Right renal pelvis (tissue), 4 donors: ENCODE measurements around the gene TNIP1. TPM values are rescaled to one million over a fixed set of nuclear protein-coding genes. Genes with fewer than 3 reads are reported as not detected.

Source experiments
- DNase-seq, 4 donors: peaks; one replicate each; pipeline ENCODE4 v3.0.0-alpha.2; 2013; ENCODE audit warnings: low read depth in 4 of 4, low spot score in 3 of 4, missing footprints in 1 of 4
- polyA plus RNA-seq, 4 donors: library from polyadenylated mRNA; unstranded; fragments of 120-200 nt; gene quantifications; one replicate each; pipeline ENCODE4 v1.2.1, GENCODE V29; 2013; ENCODE audit not compliant: insufficient read length in 4 of 4

TNIP1 gene
- polyA plus RNA-seq, 4 donors, result 62.1 to 75.7 (median 67.6) TPM

DNA sequence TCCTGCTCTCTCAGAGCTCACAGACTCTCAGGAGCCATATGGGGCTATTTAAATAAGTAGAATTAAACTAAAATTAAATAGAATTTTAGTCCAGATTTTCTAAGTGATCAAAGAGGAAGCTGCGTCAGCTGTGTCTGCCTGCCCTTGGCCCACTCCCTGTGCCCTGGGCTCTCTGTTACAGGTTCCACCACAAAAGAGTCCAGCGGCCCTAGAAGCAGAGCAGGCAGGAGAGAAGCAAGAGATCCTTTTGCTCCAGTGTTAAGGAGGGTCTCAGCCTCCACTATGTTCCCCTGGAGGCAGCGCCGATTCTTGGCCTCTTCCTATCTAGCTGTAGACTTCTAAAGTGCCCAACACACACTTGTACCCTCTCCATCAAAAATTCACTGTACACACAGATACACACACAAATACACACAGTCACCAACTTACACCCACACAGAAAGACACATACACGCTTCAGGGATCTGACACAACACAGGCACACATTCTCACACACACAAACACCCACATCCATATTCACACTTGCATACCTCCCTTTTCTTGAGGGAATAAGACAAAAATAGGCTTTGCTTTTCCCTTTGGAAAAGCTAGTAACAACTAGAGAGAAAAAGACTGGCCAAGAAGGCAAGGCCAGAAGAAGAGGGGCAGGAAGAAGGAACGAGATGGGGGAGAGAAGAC, 5.5 kb upstream of the TNIP1 start:
- DNase-seq, result no peak

- DNase-seq, result no peak
Observed at GRCh38 chr5:151085517-151086041, 4.7 kb upstream of the TNIP1 start.

GRCh38 chr5:151084363-151084762, 3.5 kb upstream of the TNIP1 start:
- no peak for DNase-seq

- no peak for DNase-seq
Observed at GRCh38 chr5:151083081-151083676, 2.3 kb upstream of the TNIP1 start.

DNA sequence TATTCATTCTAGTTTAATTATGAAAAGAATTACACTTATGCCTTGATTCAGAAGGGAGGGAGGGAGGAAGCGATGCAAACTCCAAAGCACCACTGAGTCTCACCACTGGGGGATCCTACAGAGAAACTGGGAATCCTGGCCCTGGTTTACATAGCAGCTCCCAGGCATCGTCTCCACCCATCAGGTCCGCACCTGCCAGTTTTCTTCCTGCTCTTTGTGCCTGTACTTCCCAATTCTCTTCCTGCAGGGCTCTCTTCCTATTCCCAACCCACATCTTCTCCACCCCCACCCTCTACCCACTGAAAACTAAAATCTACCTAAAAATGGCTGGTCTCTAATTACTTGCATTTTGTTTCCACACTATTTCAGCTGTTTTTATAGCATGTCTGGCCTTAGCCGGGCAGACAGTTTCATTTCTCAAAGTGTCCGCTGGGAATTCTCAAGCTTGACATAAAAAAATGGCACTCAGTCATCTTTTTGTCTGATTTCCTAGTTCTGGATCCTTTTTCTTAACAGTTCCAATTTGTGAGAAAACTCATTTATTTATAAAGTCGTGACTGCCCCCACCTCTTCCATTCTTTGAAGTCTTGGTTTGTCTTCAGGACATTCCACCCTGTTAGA, 1.6 kb upstream of the TNIP1 start:
- DNase-seq, result no peak

- peak in 1 of 4 donors; percentile 73 for DNase-seq
Observed at GRCh38 chr5:151081431-151082281, 822 bp upstream of the TNIP1 start.

DNA sequence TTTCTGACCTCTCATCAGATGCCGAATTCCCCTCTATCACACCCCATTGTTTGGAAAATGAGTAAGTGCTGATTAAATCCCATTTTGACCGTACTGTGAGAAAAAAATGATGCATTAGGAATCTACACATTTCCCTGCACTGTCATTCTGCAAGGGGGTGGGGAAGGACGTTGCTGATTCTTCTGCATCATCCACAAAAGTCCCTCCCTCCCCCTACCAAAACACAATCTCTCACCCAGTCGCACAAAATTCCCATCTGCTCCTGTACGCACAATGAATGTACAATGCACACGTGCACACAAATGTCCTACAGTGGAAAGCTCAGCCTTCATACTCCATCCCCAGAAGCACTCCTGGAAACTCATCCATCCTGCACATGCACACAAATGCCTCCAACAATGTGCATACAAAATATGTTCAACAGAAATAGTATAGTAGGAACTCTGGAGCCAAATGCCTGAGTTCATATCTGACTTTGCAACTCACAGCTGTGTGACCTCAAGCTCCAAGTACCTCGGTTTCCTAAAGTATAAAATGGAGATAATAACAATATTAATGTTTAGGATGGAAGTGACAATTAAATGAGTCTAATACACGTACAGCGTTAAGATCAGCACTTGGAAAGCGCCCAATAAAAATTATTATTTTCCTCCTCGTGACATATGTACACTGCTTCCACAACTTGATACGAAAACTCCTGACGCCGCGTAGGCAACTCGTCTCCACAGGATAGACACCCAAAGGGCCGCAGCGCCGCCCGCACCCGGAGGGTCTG, 809 bp downstream of the TNIP1 start:
- peak in 1 of 4 donors; percentile 29 for DNase-seq

DNA sequence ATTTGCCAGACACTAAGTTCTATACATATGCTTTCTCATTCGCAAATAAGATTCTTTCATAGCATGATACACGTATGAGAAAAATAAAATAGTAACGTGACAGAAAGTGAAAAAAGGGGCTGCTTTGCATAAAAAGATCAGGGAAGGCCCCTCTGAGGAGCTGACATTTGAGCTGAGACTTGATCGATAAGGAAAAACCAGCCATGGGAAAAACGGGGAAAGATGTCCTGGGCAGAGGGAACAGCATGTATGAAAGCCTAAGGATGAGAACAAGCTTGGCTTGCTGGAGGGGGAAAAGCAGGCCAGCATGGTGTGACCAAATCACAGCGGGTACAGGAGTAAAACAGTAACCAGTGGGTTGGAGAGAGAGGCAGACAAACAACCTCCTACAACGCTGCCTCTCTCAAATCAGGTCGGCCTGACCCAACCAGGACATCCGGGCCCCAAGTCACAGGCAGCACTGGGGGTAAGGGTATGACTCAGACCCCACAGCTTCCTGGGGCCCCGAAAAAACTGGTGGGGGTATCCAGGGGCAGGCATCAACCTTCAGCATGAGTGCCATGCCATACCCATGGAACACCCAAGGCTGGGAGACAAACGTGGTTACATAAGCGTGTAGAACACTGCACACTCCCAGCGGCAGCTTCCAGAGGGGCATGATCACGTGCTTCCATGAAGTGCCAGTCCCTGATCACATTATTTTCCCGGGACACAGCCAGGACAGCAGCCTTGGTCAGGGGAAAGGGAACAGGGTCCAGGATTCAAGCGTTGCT, 2.2 kb downstream of the TNIP1 start:
- no peak for DNase-seq

- DNase-seq, result no peak
Observed at GRCh38 chr5:151077967-151078366, 2.9 kb downstream of the TNIP1 start.

GRCh38 chr5:151077419-151077818, 3.4 kb downstream of the TNIP1 start:
- DNase-seq, result no peak

GRCh38 chr5:151076616-151077015, 4.2 kb downstream of the TNIP1 start:
- no peak for DNase-seq

DNA sequence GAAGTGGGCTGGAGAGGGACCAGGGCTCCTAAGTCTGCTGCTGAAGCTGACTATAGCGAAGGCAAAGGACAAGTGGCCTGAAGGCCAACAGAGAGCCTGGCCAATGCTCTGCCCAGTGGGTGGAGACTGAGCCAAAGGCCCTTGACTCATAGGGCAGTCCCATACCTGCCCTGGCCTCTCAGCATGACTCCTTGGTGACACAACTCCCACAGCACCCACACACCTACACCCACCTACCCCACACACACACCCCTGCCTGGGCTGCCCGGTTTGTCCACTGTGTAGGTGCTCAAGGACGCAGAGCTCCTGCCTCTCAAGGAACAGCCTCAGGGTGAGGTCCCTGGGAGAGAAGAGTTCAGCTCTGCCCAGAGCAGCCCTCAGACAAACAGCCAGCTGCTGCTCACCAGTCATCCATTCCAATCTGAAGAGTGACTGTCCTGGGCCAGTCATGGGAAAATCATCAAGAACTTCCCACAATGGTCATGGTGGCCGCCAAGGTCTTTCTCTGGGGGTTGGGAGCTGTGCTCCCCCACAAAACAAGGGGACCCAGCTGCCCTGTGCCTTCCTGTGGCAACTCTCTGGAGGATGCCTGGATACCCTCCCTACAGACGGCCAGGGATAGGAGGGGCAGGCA, 5.0 kb downstream of the TNIP1 start:
- DNase-seq, result no peak

DNA sequence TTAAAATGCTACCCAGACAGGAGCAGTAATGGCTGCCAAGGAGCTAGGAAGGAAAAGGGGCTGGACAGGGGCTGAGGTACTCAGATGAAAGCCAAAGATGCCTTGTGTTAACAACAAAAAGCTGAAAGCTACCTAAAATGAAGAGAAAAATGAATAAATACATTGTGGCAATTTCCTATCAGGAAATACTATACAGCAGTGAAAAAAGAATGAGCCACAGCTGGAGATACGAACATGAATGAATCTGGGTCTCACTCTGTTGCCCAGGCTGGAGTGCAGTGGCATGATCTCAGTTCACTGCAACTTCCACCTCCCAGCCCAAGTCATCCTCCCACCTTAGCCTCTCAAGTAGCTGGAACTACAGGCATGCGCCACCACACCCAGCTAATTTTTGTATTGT, 6.3 kb downstream of the TNIP1 start:
- DNase-seq, result no peak

DNA sequence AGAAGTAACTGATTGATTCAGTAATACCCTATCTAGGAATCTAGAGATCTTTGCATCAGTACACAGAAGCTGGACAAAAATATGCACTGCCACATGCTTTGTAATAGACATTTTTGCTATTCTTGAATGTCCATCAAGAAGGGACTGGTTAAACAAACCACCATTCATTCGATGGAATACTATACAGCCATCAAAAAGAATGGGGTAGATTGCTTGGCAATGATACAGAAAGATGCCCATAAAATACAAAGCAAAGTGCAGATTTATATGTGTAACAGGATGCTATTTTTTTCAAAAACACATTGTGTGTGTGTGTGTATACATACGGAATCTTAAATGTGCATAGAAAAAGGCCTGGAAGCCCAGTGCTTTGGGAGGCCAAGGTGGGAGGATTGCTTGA, 7.6 kb downstream of the TNIP1 start:
- no peak for DNase-seq

DNA sequence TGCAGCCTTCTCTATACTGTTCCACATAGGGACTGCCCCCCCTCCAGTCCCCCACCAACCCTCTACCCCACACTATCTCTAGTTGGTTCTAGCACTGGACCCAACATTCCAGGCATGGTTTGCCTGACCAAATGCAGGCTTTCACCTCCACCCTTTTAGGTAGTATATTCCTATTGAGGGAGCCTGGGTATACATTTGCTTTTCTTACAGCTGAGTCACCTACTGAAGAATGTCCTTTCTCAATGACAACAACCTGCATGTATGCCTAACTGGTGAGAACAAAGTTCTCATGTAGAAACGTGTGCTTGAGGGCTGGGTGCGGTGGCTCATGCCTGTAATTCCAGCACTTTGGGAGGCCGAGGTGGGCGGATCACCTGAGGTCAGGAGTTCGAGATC, 8.2 kb downstream of the TNIP1 start:
- DNase-seq, result no peak

DNA sequence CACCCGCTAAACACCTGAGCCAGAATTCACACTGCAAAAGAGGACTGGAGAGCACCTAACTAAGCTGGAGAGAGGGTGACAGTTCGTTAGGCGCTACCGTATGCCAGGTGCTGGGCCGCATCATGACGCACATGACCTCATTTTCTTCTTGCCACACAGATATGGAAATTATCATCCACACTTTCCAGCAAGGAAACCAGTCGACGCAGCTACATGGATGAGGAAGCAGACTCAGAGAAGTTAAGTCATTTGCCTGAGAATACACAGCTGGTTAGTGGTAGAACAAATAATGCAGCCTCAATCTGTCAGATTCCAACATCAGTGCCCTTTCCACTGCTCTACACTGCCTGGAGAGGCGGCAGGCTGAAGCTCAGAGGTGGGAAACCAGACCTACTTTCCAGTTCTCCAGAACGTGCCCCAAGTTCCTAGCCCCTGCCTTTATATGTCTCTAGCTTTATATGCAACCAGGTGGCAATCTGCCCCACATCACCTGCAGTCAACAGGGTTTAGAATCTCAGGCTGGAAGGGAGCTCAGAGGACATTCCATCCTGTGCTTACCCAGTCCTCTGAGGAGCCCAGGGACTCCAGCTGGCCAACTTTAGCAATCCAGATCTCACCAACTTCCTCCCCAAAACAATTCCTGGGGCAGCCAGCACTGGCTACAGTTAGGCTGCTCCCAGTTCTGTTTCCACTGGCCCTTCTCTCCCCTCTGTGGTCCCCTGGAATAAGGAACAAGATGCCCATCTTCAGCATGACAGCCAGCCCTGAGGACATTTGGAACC, 8.8 kb downstream of the TNIP1 start:
- no peak for DNase-seq

DNA sequence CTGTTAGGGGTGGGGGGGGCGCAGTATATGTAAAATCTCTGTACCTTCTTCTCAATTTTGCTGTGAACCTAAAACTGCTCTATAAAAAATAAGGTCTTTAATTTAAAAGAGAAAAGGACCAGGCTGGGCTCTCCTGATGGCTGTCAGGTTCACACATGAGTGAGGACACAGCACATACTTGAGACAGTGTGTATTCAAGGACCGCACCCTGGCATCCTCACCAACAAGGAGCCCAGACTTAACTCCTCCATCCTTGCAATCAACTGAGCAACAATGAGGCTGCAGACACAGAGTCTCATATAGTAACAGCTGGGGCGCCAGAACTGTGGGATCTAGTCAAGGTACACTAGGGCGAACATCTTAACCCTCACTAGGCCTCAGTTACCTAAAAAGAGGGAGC, 9.8 kb downstream of the TNIP1 start:
- DNase-seq, result no peak

- DNase-seq, result no peak
Observed at GRCh38 chr5:151070449-151070848, 10.4 kb downstream of the TNIP1 start.
